Erythroblast (primary cell): ENCODE data around the gene GMEB2.
A peak's percentile ranks its signal among the peaks of the same experiment; 100 is the strongest.
"Not testable (repeated sequence)": the region's sequence is repeated elsewhere in the genome, so short reads cannot be mapped to it uniquely, and the experiment has no call there.

ENCODE experiments used
- DNase-seq, 2 experiments: peaks; one replicate each; lab custom pipeline; 2025; lab: John Stamatoyannopoulos, UW
- GATA1 ChIP-seq: IDR thresholded peaks from 2 replicates; pipeline ENCODE4 v1.6.1; 2011; ENCODE audit warnings: low read depth, mild to moderate bottlenecking, control low read depth, low read length, moderate library complexity
- POLR2A ChIP-seq: IDR thresholded peaks from 2 replicates; pipeline ENCODE4 v1.6.1; 2011; ENCODE audit warnings: mild to moderate bottlenecking, low read length

The GMEB2 gene

DNA sequence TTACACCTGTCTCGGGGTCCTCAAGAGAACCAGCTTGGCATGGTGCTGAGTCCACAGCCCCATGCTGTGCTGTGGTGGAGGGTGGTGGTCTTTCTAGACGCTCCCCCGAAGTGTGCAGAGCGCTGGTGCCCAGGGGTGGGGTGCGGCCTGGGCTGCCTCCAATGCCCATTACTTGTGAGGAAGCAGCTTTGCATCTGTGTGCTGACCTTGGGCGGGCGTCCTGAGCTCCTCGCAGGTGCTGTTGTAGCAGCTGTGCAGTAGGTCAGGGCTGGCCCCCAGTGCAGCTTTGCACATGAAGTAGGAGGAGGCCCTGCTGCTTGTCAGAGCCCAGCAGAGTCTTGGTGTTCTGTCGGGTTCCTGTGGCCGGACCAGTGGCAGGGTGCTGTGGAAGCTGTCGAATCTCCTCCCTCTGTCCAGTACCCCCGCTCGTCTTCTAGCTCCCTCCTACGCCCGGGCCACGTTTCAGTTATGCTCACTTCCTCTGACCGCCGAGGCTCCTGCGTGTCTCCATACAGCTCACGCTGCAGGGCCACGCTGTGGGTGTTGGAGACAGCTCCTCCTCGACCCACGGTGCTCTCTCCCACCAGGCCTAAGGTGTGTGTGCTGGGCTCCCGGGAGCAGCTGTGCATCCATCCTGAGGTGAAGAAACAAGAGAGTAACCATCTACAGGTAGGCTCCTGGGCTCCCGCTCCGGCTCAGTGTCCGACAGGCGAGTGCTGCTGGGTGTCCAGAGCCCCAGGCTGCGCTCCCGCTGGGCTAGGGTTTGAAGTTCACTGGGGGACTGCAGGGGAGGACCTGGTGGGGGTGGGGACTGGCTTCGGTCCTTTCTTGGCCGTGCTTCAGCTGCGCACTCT is 35.3 kb upstream of the GMEB2 start:
- TF ChIP-seq POLR2A (no peak), GATA1 (no peak)
- no peak for DNase-seq

DNA sequence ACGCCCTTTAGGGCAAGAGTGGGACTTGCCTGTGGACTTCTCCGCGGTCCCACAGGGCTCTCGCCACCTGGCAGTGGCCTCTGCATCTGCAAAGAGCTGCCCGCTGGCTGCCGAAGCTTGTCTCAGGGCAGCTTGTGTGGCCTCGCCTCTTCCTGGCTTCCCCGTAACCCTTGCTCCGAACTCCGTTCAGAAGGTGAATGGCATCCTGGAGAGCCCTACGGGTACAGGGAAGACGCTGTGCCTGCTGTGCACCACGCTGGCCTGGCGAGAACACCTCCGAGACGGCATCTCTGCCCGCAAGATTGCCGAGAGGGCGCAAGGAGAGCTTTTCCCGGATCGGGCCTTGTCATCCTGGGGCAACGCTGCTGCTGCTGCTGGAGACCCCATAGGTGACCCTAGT is 34.2 kb upstream of the GMEB2 start:
- no peak for TF ChIP-seq GATA1
- no peak for TF ChIP-seq POLR2A
- no peak for DNase-seq

DNA sequence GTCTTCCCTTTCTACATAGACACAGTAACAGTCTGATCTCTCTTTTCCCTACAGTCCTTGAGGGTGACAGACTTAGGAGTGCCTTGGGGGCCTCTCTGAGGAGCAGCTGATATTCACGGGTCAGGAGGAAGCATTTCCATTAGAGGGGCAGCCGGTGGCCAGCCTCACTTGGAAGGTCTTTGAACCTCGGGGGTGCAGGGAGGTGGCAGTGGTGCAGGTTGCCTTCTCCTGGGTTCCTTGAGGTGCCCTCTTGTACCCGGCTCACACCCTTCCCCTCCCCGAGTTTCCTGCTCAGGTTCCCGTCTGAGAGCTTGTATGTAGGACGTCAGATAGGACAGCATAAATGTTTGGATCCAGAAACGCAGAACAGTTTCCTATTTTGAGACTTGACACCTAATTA is 33.7 kb upstream of the GMEB2 start:
- TF ChIP-seq GATA1 (no peak), POLR2A (no peak)
- DNase-seq = no peak

DNA sequence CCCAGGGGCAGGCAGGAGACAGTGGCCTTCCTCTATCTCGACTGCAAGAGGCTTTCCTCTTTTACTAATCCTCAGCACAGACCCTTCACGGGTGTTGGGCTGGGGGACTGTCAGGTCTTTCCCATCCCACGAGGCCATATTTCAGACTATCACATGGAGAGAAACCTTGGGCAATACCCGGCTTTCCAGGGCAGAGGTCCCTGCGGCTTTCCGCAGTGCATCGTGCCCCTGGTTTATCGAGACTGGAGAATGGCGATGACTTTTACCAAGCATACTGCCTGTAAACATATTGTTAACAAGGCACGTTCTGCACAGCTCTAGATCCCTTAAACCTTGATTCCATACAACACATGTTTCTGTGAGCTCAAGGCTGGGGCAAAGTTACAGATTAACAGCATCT is 33.3 kb upstream of the GMEB2 start:
- DNase-seq = not testable (repeated sequence)

DNA sequence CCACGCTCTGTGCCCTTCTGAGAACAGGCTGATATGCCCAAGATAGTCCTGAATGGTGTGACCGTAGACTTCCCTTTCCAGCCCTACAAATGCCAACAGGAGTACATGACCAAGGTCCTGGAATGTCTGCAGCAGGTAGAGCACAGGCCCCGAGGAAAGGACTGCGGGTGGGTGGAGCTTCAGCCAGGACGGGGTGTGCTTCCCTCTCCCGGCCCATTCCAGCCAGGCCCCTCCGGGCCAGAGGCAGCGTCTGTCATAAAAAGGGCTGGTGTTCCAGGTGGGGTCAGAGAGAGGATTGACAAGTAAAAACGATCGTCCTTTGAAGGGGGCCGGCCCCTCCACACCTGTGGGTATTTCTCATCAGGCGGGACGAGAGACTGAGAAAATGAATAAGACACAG is 32.5 kb upstream of the GMEB2 start:
- no peak for TF ChIP-seq POLR2A
- TF ChIP-seq GATA1 = no peak
- DNase-seq = no peak

DNA sequence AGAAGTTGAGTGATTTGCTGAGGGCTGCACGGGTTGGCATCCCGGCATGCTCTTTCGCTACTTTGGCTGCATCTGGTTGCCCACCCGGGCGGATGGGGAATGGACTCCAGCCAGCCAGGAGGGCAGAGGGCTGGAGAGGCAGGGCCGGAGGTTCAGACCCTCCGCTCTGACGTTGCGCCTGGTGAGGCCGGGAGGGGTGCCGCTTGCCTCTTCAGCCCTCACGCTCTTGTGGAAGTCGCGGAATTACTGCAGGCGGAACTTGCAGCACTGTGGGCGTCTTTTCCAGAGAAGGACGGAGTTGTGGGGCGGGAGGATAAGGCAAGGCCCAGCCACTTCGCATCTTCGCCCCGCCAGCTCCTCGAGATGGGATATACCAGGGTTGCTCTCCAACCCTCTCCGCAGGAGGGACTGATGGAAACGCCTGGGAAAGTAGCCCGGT is 31.9 kb upstream of the GMEB2 start:
- peak; percentile 67 to 69 for DNase-seq
- TF ChIP-seq POLR2A (no peak), GATA1 (no peak)

DNA sequence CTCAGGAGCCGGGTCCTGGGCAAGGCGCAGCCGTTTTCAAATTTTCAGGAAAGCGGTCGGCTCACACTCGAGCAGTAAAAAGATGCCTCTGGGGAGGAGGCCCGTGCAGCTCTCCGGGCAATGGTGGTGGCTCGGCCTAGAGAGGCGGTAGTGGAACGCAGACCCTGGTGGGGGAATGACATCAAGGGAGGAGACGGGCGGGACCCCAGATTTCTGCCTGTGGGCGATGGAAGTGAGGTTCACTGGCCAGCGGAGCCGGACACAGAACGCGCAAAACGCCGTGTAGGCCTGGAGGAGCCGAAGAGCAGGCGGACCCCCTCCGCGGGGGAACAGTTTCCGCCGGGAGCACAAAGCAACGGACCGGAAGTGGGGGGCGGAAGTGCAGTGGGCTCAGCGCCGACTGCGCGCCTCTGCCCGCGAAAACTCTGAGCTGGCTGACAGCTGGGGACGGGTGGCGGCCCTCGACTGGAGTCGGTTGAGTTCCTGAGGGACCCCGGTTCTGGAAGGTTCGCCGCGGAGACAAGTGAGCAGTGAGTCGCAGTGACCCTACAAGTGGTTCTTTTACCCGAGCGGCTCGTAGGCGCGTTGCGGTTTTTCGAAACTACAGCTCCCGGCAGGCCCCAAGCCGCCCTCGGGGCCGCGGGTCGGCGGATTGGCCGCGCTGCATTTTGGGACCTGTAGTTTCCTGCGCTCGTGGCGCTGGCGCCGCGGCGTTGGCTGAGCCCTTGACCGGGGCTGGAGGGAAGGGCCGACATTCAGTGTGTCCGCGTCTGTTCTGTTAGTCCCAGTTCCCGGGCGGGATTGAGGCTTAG is 31.2 kb upstream of the GMEB2 start, which contains the start of gene RTEL1:
RTEL1 (plus strand) TSS at position 376 of the 812 bp plus-strand sequence. CDS start 1,091 bp downstream, outside the sequence.
- TF ChIP-seq GATA1 (no peak), POLR2A (peak; percentile 81)
- DNase-seq = peak; percentile 95 to 96

DNA sequence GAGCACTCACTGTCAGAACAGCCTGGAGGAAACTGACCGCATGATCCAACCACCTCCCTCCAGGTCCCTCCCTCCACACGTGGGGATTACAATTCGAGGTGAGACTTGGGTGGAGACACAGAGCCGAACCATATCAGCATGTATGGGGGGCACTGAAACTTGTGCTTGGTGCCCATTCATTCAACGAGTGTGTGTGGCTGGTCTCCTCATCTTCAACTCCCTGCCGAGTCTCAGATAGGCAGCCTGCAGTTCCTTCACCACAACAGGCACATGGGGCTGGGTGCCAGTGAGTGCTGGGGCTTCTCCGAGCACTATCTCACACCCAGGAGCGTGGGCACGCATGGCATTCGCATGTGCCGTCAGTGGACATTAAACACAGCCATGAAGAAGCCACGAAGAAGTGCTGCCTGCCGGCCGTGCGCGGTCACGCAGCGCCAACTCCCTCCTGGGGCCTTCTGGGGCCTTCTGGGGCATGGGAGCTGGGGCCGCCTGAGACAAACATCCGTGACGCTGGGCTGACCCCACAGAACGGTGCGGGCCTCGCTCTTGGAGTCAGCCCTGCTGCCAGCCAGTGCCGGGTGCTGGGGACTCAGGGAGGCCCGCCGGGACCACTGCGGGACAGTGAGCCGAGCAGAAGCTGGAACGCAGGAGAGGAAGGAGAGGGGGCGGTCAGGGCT is 30.5 kb upstream of the GMEB2 start:
- TF ChIP-seq GATA1 (no peak), POLR2A (no peak)
- DNase-seq = peak in 1 of 2 experiments; percentile 61

DNA sequence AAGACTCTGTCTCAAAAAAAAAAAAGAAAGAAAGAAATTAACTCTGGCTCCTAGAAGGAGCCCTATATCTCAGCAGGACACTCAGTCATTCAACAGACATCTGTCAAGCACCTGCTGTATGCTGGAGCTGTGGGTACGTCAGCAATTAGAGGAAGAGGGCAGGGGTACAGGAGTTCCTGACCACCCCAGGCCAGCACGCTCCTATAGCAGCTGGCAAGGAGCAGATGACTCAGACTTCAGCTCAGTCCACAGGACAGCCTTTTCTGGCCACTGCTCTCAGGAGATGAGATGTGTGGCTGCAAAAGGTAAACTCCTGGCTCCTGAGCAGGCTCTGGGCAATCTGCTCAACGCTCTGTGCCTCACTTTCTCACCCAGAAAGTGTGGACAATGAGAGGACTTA is 29.6 kb upstream of the GMEB2 start:
- no peak for DNase-seq
- TF ChIP-seq GATA1 (no peak), POLR2A (no peak)

DNA sequence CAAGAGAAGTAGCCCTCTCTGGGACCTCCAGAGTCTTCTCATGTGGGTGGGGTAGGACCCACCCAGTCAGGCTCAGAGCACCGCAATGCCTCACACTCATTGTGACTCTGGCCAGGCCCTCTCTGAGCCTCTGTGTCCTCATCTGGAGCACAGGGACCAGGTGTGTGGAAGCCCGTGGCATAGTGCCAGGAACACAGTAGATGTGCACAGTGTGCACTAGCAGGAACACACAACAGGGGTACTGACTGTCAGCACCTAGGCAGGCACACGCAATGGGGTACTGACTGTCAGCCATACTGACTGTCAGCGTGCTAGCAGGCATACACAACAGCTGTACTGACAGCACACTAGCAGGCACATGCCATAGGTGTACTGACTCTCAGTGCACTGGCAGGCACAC is 28.3 kb upstream of the GMEB2 start:
- no peak for DNase-seq
- TF ChIP-seq POLR2A (no peak), GATA1 (no peak)

DNA sequence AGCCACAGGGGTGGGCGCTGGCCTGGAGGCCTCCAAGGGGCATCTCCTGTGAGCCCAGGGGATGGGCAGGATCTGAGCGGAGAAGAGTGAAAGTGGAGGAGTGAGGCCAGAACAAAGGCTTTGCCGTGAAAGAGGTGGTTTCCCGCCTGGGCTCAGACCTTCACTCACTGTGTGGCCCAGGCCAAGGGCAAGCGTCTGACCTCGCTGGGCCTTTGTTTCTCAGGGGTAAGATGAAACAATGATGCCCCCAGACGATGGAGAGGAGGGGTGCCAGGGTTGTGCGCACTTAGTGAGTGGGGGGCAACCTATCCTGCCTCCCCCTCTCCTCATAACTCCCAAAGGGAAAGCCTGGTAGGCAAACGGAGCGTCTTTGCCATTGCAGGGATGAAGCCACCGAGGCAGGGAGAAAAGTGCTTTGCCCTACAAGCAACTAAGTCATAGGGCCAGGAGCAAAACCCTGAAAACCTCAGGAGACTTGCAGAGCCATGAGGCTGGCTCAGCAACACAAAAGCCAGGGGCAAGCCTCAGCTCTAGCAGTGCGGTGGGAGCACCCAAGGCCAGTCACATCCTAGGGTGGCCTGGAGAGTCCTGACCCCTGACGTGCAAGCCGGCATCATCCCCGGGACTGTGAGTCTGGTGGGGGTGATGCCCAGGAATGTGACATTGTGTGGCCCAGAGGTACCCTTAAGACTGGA is 27.2 kb upstream of the GMEB2 start:
- TF ChIP-seq GATA1 = no peak
- TF ChIP-seq POLR2A = no peak
- no peak for DNase-seq

DNA sequence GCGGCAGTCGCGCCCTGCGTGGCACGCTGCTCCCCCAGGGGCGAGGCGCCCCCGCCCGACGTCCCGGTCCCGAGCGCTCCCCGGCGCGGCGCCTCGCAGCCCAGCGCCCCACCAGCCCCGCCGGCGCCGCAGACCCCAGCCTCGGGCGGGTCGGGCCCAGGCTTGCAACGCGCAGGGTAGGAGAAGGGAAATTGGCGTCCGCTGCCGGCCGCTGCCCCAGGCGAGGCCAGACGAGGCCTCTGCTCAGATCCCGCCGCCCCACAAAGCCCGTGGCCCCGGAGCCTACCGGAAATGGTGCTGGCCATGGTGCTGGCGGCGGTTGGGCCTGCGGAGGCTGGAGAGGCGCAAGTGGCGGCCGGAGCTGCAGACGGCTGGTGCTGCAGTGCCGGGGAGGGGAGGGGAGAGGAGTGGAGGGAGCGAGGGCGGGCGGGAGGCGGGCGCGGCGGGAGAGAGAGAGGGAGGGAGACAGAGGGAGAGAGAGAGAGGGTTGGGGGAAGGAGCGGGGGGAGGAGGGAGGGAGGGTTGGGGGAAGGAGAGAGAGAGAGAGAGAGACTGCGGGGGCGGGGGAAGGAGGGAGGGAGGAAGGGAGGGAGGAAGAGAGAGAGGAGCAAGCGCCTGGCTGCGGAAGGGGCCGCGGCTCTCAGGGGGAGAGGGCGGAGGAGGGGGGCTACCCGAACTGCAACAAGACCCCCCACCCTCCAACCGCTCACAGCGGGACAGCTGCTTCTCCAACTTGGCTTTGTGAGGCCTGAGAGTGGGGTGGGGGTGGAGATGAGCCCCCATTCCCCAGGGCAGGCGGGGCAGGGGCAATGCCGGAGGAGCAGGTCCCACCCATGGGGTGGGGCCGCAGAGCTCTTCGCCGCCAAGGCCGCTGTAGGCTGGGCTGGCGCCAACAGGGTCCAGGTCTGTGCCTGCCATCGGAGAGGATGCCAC is 26.4 kb upstream of the GMEB2 start, which contains the start of gene STMN3:
STMN3 (minus strand) TSS at position 384 of the 933 bp plus-strand sequence; CDS start at position 305, 79 bp downstream.
- DNase-seq = peak; percentile 83 to 88
- TF ChIP-seq POLR2A (no peak), GATA1 (no peak)
